NCI-H526 treated with DMSO at 0.1 percent for 48 hours (cell line): ENCODE results near the gene MAP1LC3C.
"Not testable (repeated sequence)": the region's sequence is repeated elsewhere in the genome, so short reads cannot be mapped to it uniquely, and the experiment has no call there.

ENCODE experiments used
- DNase-seq: peaks from one replicate; lab custom pipeline; 2025; lab: John Stamatoyannopoulos, UW

Gene MAP1LC3C

GRCh38 chr1:241992734-241993133 is 6.2 kb downstream of the MAP1LC3C start:
- no peak for DNase-seq

GRCh38 chr1:241990040-241990439 is 8.9 kb downstream of the MAP1LC3C start:
- DNase-seq: no peak

GRCh38 chr1:241988389-241988930 is 10.4 kb downstream of the MAP1LC3C start:
- DNase-seq: not testable (repeated sequence)

GRCh38 chr1:241985787-241986186 is 13.1 kb downstream of the MAP1LC3C start:
- no peak for DNase-seq

- DNase-seq: no peak
Observed at GRCh38 chr1:241979926-241980325, 19.0 kb downstream of the MAP1LC3C start.

GRCh38 chr1:241979071-241979470 is 19.8 kb downstream of the MAP1LC3C start:
- DNase-seq: no peak

GRCh38 chr1:241976229-241976628 is 22.7 kb downstream of the MAP1LC3C start:
- no peak for DNase-seq

- no peak for DNase-seq
Observed at GRCh38 chr1:241972703-241973369, 26.1 kb downstream of the MAP1LC3C start.

- no peak for DNase-seq
Observed at GRCh38 chr1:241968611-241969010, 30.3 kb downstream of the MAP1LC3C start.

GRCh38 chr1:241964550-241965282 is 34.2 kb downstream of the MAP1LC3C start:
- no peak for DNase-seq

- no peak for DNase-seq
Observed at GRCh38 chr1:241963722-241964121, 35.2 kb downstream of the MAP1LC3C start.

- DNase-seq: no peak
Observed at GRCh38 chr1:241962153-241962552, 36.7 kb downstream of the MAP1LC3C start.

GRCh38 chr1:241957692-241958494 is 41.0 kb downstream of the MAP1LC3C start, which contains the start of gene BECN2:
TSS of gene BECN2 (plus strand) at chr1:241957767. CDS start at chr1:241957767, 0 bp downstream.
- peak; percentile 29 for DNase-seq

- no peak for DNase-seq
Observed at GRCh38 chr1:241950390-241950789, 48.5 kb downstream of the MAP1LC3C start.

- no peak for DNase-seq
Observed at GRCh38 chr1:241947354-241947753, 51.5 kb downstream of the MAP1LC3C start.
